Endothelial cell of umbilical vein (primary cell): ENCODE data around the gene ARID2. TPM values are rescaled to one million over a fixed set of nuclear protein-coding genes. Genes with fewer than 3 reads are reported as not detected.

Source experiments
- BruUV-seq: library from RNA; stranded (reverse); fragments of 400-500 nt; replicated peaks from 2 replicates; lab custom pipeline; 2021; lab: Mats Ljungman, UMichigan
- CTCF ChIA-PET: fragments of 300-600, 350-600 bp; sonication (Branson Sonifier 250); formaldehyde crosslinking; loops from one replicate; lab custom pipeline; 2021; ENCODE audit warnings: antibody characterized with exemption, inconsistent platforms; lab: Charles Lee
- POLR2A ChIA-PET: fragments of 300-600, 350-600 bp; sonication (Branson Sonifier 250); formaldehyde crosslinking; loops from one replicate; lab custom pipeline; 2021; ENCODE audit warnings: antibody characterized with exemption, inconsistent platforms; lab: Charles Lee
- DNase-seq: peaks from one replicate; pipeline ENCODE4 v3.0.0-alpha.2; 2011; ENCODE audit warnings: low read depth, low spot score
- FAIRE-seq: peaks from 2 replicates; lab custom pipeline; 2011; peaks lifted over from hg19 to GRCh38; lab: Jason Lieb, UNC
- H2AFZ ChIP-seq: 2 replicates; pipeline ENCODE4 v1.6.0; 2012; ENCODE audit warnings: low read depth, low read length, control low read depth, inconsistent platforms
- H3K27ac ChIP-seq: 2 replicates; pipeline ENCODE4 v1.5.1; 2011; ENCODE audit warnings: low read depth, mild to moderate bottlenecking, control low read depth, low read length, moderate library complexity; ENCODE audit not compliant: insufficient read depth
- H3K27me3 ChIP-seq, 2 experiments: 2 replicates each; pipeline versions ENCODE4 v1.6.0 to v1.6.1; 2011; ENCODE audit warnings: low read length in 2 of 2, mixed read lengths in 1 of 2; ENCODE audit not compliant: control insufficient read depth in 2 of 2, insufficient read depth in 2 of 2
- H3K36me3 ChIP-seq, 2 experiments: 2 replicates in 1 of 2; 3 replicates in 1 of 2; pipeline ENCODE4 v1.5.1; 2011; ENCODE audit warnings: low read length in 2 of 2, mild to moderate bottlenecking in 1 of 2, moderate library complexity in 1 of 2; ENCODE audit not compliant: control insufficient read depth in 2 of 2, insufficient read depth in 2 of 2; ENCODE audit errors: extremely low read depth in 1 of 2
- H3K4me1 ChIP-seq: 3 replicates; pipeline ENCODE4 v1.5.1; 2011; ENCODE audit warnings: mild to moderate bottlenecking, low read length; ENCODE audit not compliant: control insufficient read depth, insufficient read depth; ENCODE audit errors: extremely low read depth
- H3K4me2 ChIP-seq: 2 replicates; pipeline ENCODE4 v1.6.1; 2011; ENCODE audit warnings: low read length, control low read depth, mixed read lengths; ENCODE audit not compliant: insufficient read depth
- H3K4me3 ChIP-seq, 3 experiments: fragments of 200-600 bp in 1 of 3; sonication (generic), shearing (Covaris generic) in 1 of 3; replicated peaks in 1 of 3; 2 replicates each; pipeline ENCODE4 v1.5.1; 2011 to 2016; ENCODE audit warnings: control low read depth in 3 of 3, low read length in 3 of 3, mild to moderate bottlenecking in 2 of 3, inconsistent platforms in 1 of 3, low read depth in 1 of 3, moderate library complexity in 1 of 3; ENCODE audit not compliant: insufficient read depth in 1 of 3
- H3K79me2 ChIP-seq: 2 replicates; pipeline ENCODE4 v1.6.0; 2012; ENCODE audit warnings: low read length, inconsistent platforms; ENCODE audit not compliant: control insufficient read depth, insufficient read depth
- H3K9ac ChIP-seq: replicated peaks from 2 replicates; pipeline ENCODE3; 2011; ENCODE audit warnings: low read length, control low read depth; ENCODE audit not compliant: insufficient read depth; ENCODE audit errors: extremely low read depth
- H3K9me1 ChIP-seq: replicated peaks from 3 replicates; pipeline ENCODE4 v1.6.0; 2011; ENCODE audit warnings: mild to moderate bottlenecking, low read length; ENCODE audit not compliant: control insufficient read depth, insufficient read depth; ENCODE audit errors: extremely low read depth
- H3K9me3 ChIP-seq: replicated peaks from 2 replicates; pipeline ENCODE4 v1.5.1; 2012; ENCODE audit warnings: low read length, inconsistent platforms; ENCODE audit not compliant: control insufficient read depth, insufficient read depth
- H4K20me1 ChIP-seq: replicated peaks from 2 replicates; pipeline ENCODE3; 2011; ENCODE audit warnings: mild to moderate bottlenecking, low read length; ENCODE audit not compliant: control insufficient read depth, insufficient read depth; ENCODE audit errors: extremely low read depth
- CTCF ChIP-seq, 2 donors: IDR thresholded peaks; 1 replicate in 1 of 2; 2 replicates in 1 of 2; pipeline ENCODE4 v1.5.1; 2011; ENCODE audit warnings: low read length in 2 of 2, mild to moderate bottlenecking in 2 of 2, moderate library complexity in 2 of 2, control low read depth in 1 of 2, inconsistent platforms in 1 of 2, low read depth in 1 of 2; ENCODE audit not compliant: insufficient read depth in 1 of 2; ENCODE audit errors: extremely low read depth in 1 of 2
- EZH2 ChIP-seq: IDR thresholded peaks from 2 replicates; pipeline ENCODE4 v1.6.1; 2012; ENCODE audit warnings: borderline replicate concordance, low read depth, mild to moderate bottlenecking, moderate library complexity, low read length, inconsistent platforms; ENCODE audit not compliant: severe bottlenecking
- FOS ChIP-seq: IDR thresholded peaks from 2 replicates; pipeline ENCODE4 v1.6.1; 2011; ENCODE audit warnings: mild to moderate bottlenecking, low read length, moderate library complexity, borderline replicate concordance; ENCODE audit not compliant: insufficient read depth
- GATA2 ChIP-seq: IDR thresholded peaks from 2 replicates; pipeline ENCODE4 v1.7.0; 2011; ENCODE audit warnings: low read depth, mild to moderate bottlenecking, moderate library complexity, mixed read lengths, low read length; ENCODE audit not compliant: insufficient read length, insufficient read depth
- JUN ChIP-seq: IDR thresholded peaks from 2 replicates; pipeline ENCODE4 v1.6.1; 2011; ENCODE audit warnings: borderline replicate concordance, low read depth; ENCODE audit not compliant: insufficient read length, insufficient read depth
- MAX ChIP-seq: IDR thresholded peaks from 2 replicates; pipeline ENCODE4 v1.6.1; 2011; ENCODE audit not compliant: insufficient read depth, insufficient read length
- MYC ChIP-seq: IDR thresholded peaks from one replicate; pipeline ENCODE4 v1.6.1; 2011; ENCODE audit warnings: mild to moderate bottlenecking, low read depth, low read length
- POLR2A ChIP-seq: IDR thresholded peaks from 2 replicates; pipeline ENCODE4 v1.6.1; 2012; ENCODE audit warnings: low read depth, mild to moderate bottlenecking, control low read depth, low read length
- POLR2AphosphoS5 ChIP-seq: IDR thresholded peaks from 2 replicates; pipeline ENCODE4 v1.6.1; 2012; ENCODE audit warnings: low read depth, mild to moderate bottlenecking, control low read depth, low read length, moderate library complexity; ENCODE audit not compliant: insufficient read depth
- dilution Hi-C: fragments of 300-500 bp; cut with MboI; formaldehyde crosslinking; loops from one replicate; pipeline ENCODE4 v1.15.0; 2019; ENCODE audit warnings: low sequenced_read_pairs; ENCODE audit not compliant: extremely low pct_ligation_motif_present
- intact Hi-C: fragments of 100-400 bp; cut with micrococcal nuclease; formaldehyde crosslinking; loops from one replicate; pipeline ENCODE4 v1.10.0; 2022
- polyA plus RNA-seq, 4 experiments: library from polyadenylated mRNA; depleted of rRNA in 3 of 4; stranded (reverse) in 3 of 4; unstranded in 1 of 4; fragments of >200 nt; gene quantifications; 2 replicates each; pipeline versions ENCODE4 v1.2.1 to v1.2.3, GENCODE V29; 2011 to 2012; ENCODE audit warnings: missing spikeins in 1 of 4
- total RNA-seq: library from RNA; stranded (reverse); gene quantifications from 2 replicates; pipeline ENCODE4 v1.2.3, GENCODE V29; 2021

Gene ARID2
- total and polyA plus RNA-seq, 2 donors (not counting 3 experiments of a cell fraction or from before 2014, with no cell fraction given), result 10.8 to 26.7 TPM

GRCh38 chr12:45789025-45789424 is 59.5 kb downstream of the ARID2 start:
- Histone ChIP-seq H3K4me1 (no peaks in the 10 kb centered on the region), H3K9ac (no peak overlapping the region), H2AFZ (no peak overlapping the region), H3K27me3 (no peaks in the 10 kb centered on the region), H3K36me3 (no peaks in the 10 kb centered on the region), H4K20me1 (peaks cover 3% of the 10 kb centered on the region), H3K79me2 (peaks cover 36% of the 10 kb centered on the region), H3K9me1 (no peaks in the 10 kb centered on the region), H3K27ac (no peak overlapping the region), H3K4me3 (no peak overlapping the region), H3K4me2 (no peak overlapping the region), H3K9me3 (no peaks in the 10 kb centered on the region)
- BruUV-seq, result no TSS peak
- FAIRE-seq (no peak), DNase-seq (no peak)
- no peak for TF ChIP-seq GATA2
- TF ChIP-seq POLR2AphosphoS5, result no peak
- TF ChIP-seq FOS, result no peak
- no peak for TF ChIP-seq CTCF (IDR thresholded peaks at IDR 0.05; ENCODE audit: extremely low read depth in 1 of 2, insufficient read depth in 1 of 2, low read depth in 1 of 2, low read length in 2 of 2)
- TF ChIP-seq MYC, result no peak
- no peak for TF ChIP-seq MAX
- no peak for TF ChIP-seq JUN
- TF ChIP-seq POLR2A, result no peak
- TF ChIP-seq EZH2, result no peak
- intact Hi-C loops, result no loop called here
- dilution Hi-C loops, result no loop called here
- ChIA-PET CTCF (interaction anchor here (1.2 to 3.0 kb wide), 2 partner anchors 9 to 14 kb away, joined by 3 to 15 read pairs; no protein-coding TSS in a partner anchor), POLR2A (no interaction called here)
